ENCODE measurements around the gene TTLL11. TPM values are rescaled to one million over a fixed set of nuclear protein-coding genes. Genes with fewer than 3 reads are reported as not detected.

Gene TTLL11
- polyA plus RNA-seq, 1 donor from 2014 or later, result 8.0 TPM

DNA sequence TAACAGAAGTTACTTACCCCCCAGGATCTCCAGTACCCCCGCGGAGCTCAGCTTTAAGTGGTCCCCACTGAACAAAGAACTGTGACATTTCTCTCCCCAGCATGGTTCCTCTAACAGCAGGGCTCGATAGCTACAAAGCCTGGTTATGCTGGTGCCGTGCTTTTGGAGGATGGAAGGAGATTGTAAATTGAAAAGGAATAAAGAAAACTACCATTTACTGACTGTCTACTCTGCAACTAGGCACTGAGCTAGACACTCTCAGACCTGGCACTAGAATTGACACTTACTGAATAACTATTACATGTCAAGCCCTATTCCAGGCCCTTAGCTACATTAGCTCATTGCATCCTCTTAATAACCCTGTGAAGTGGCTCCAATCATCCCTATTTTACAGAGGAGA is 145.3 kb downstream of the TTLL11 start:
- no peak overlapping the region for H3K4me2 ChIP-seq (ENCODE audit: low read length)
- TF ChIP-seq SMC3 (conservative IDR thresholded peaks at IDR 0.05; ENCODE audit: poor library complexity), result peak; percentile 20
- no peak for TF ChIP-seq MXI1 (conservative IDR thresholded peaks at IDR 0.05; ENCODE audit: poor library complexity, severe bottlenecking)
- TF ChIP-seq EP300 (conservative IDR thresholded peaks at IDR 0.05; ENCODE audit: poor library complexity, severe bottlenecking), result peak; percentile 72
- TF ChIP-seq, protein P1, sequence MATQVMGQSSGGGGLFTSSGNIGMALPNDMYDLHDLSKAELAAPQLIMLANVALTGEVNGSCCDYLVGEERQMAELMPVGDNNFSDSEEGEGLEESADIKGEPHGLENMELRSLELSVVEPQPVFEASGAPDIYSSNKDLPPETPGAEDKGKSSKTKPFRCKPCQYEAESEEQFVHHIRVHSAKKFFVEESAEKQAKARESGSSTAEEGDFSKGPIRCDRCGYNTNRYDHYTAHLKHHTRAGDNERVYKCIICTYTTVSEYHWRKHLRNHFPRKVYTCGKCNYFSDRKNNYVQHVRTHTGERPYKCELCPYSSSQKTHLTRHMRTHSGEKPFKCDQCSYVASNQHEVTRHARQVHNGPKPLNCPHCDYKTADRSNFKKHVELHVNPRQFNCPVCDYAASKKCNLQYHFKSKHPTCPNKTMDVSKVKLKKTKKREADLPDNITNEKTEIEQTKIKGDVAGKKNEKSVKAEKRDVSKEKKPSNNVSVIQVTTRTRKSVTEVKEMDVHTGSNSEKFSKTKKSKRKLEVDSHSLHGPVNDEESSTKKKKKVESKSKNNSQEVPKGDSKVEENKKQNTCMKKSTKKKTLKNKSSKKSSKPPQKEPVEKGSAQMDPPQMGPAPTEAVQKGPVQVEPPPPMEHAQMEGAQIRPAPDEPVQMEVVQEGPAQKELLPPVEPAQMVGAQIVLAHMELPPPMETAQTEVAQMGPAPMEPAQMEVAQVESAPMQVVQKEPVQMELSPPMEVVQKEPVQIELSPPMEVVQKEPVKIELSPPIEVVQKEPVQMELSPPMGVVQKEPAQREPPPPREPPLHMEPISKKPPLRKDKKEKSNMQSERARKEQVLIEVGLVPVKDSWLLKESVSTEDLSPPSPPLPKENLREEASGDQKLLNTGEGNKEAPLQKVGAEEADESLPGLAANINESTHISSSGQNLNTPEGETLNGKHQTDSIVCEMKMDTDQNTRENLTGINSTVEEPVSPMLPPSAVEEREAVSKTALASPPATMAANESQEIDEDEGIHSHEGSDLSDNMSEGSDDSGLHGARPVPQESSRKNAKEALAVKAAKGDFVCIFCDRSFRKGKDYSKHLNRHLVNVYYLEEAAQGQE (IDR thresholded peaks at IDR 0.05; ENCODE audit: borderline replicate concordance), result no peak
- TF ChIP-seq, protein P2, sequence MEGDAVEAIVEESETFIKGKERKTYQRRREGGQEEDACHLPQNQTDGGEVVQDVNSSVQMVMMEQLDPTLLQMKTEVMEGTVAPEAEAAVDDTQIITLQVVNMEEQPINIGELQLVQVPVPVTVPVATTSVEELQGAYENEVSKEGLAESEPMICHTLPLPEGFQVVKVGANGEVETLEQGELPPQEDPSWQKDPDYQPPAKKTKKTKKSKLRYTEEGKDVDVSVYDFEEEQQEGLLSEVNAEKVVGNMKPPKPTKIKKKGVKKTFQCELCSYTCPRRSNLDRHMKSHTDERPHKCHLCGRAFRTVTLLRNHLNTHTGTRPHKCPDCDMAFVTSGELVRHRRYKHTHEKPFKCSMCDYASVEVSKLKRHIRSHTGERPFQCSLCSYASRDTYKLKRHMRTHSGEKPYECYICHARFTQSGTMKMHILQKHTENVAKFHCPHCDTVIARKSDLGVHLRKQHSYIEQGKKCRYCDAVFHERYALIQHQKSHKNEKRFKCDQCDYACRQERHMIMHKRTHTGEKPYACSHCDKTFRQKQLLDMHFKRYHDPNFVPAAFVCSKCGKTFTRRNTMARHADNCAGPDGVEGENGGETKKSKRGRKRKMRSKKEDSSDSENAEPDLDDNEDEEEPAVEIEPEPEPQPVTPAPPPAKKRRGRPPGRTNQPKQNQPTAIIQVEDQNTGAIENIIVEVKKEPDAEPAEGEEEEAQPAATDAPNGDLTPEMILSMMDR (IDR thresholded peaks at IDR 0.05; ENCODE audit: poor library complexity, severe bottlenecking), result no peak
- TF ChIP-seq POLR2AphosphoS5 (IDR thresholded peaks at IDR 0.05), result peak; percentile 90
- no peak for TF ChIP-seq TAF1 (IDR thresholded peaks at IDR 0.05; ENCODE audit: low read depth)
- no peaks in the 10 kb centered on the region for H3K27me3 ChIP-seq (ENCODE audit: insufficient read depth, low read depth, low read length)
- H3K27ac ChIP-seq (ENCODE audit: low read length), result peak overlapping the region; percentile 57
- no peaks in the 10 kb centered on the region for H4K20me1 ChIP-seq (ENCODE audit: insufficient read depth)
- H3K36me3 ChIP-seq (ENCODE audit: insufficient read depth, low read length), result no peaks in the 10 kb centered on the region
- no peak overlapping the region for H2AFZ ChIP-seq (ENCODE audit: low read depth, low read length)
- no peaks in the 10 kb centered on the region for H3F3A ChIP-seq (ENCODE audit: insufficient read depth, low read length, poor library complexity, severe bottlenecking)
- no peak overlapping the region for H3K9ac ChIP-seq (ENCODE audit: low read length)
- H3K79me2 ChIP-seq (replicated peaks; ENCODE audit: insufficient read depth, low read length), result no peaks in the 10 kb centered on the region
- H3K9me3 ChIP-seq (ENCODE audit: low read length), result no peaks in the 10 kb centered on the region
- no peaks in the 10 kb centered on the region for H3K9me2 ChIP-seq (ENCODE audit: insufficient read depth, low read length)
- no peak overlapping the region for H3K4me3 ChIP-seq (ENCODE audit: low read length)

DNA sequence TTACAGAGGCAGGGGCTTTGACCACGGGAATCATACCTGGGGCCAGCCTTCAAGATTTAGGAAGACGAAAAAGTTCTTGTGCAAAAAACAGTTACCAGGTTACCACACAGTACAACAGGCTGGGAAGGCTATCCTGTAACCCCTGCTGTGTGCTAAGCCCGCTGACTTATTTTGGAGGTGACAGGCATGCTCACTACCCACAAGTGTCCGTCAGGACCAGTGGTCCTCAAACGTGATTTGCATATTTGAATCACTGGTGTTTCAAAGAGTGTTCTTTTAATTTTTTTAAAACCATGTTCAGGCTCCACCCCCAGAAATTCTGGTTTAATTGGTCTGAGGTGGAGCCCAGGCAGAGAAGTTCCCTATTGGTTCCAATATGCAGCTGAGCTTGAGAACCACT is 146.6 kb downstream of the TTLL11 start:
- Histone ChIP-seq H3K79me2 (replicated peaks; ENCODE audit: insufficient read depth, low read length) (no peaks in the 10 kb centered on the region), H4K20me1 (ENCODE audit: insufficient read depth) (no peaks in the 10 kb centered on the region), H3K9ac (ENCODE audit: low read length) (no peak overlapping the region), H3K36me3 (ENCODE audit: insufficient read depth, low read length) (no peaks in the 10 kb centered on the region), H2AFZ (ENCODE audit: low read depth, low read length) (no peak overlapping the region), H3K4me3 (ENCODE audit: low read length) (no peak overlapping the region), H3K27ac (ENCODE audit: low read length) (peak overlapping the region; percentile 57), H3K9me3 (ENCODE audit: low read length) (no peaks in the 10 kb centered on the region), H3K9me2 (ENCODE audit: insufficient read depth, low read length) (no peaks in the 10 kb centered on the region), H3F3A (ENCODE audit: insufficient read depth, low read length, poor library complexity, severe bottlenecking) (no peaks in the 10 kb centered on the region), H3K27me3 (ENCODE audit: insufficient read depth, low read depth, low read length) (no peaks in the 10 kb centered on the region), H3K4me2 (ENCODE audit: low read length) (no peak overlapping the region)
- TF ChIP-seq EZH2 (IDR thresholded peaks at IDR 0.05; ENCODE audit: borderline replicate concordance, insufficient read depth, low read length, poor library complexity, severe bottlenecking) (no peak), POLR2AphosphoS5 (IDR thresholded peaks at IDR 0.05) (no peak), RAD21 (conservative IDR thresholded peaks at IDR 0.05) (no peak), TAF1 (IDR thresholded peaks at IDR 0.05; ENCODE audit: low read depth) (no peak), MXI1 (conservative IDR thresholded peaks at IDR 0.05; ENCODE audit: poor library complexity, severe bottlenecking) (no peak), SMC3 (conservative IDR thresholded peaks at IDR 0.05; ENCODE audit: poor library complexity) (no peak), EP300 (conservative IDR thresholded peaks at IDR 0.05; ENCODE audit: poor library complexity, severe bottlenecking) (no peak)
- TF ChIP-seq, protein P2 (IDR thresholded peaks at IDR 0.05; ENCODE audit: poor library complexity, severe bottlenecking), result no peak
- TF ChIP-seq, protein P1 (IDR thresholded peaks at IDR 0.05; ENCODE audit: borderline replicate concordance), result no peak
